H1 (cell line): ENCODE results near the gene KRT37. TPM values are rescaled to one million over a fixed set of nuclear protein-coding genes. Genes with fewer than 3 reads are reported as not detected.

Source experiments
- CTCF ChIA-PET: fragments of 300-600 bp; sonication (Branson Sonifier 250); formaldehyde crosslinking; loops from one replicate; lab custom pipeline; 2021; ENCODE audit not compliant: partially characterized antibody; lab: Charles Lee
- POLR2A ChIA-PET: fragments of 300-600 bp; sonication (Branson Sonifier 250); formaldehyde crosslinking; loops from one replicate; lab custom pipeline; 2021; ENCODE audit warnings: inconsistent platforms; ENCODE audit not compliant: partially characterized antibody; lab: Charles Lee
- DNase-seq, 2 experiments: peaks; one replicate each; pipeline versions ENCODE4 v3.0.0 to v3.0.0-alpha.2; 2010 to 2022; ENCODE audit warnings: low spot score in 2 of 2, low read depth in 1 of 2, mixed read lengths in 1 of 2
- FAIRE-seq: peaks from 2 replicates; lab custom pipeline; 2011; peaks lifted over from hg19 to GRCh38; lab: Jason Lieb, UNC
- H2AFZ ChIP-seq: 2 replicates; pipeline ENCODE4 v1.8.1; 2012; ENCODE audit warnings: low read length, inconsistent platforms
- H2AK5ac ChIP-seq: 2 replicates; pipeline ENCODE4 v1.6.1; 2013; ENCODE audit warnings: low read depth, low read length
- H2BK120ac ChIP-seq: replicated peaks from 2 replicates; pipeline ENCODE3; 2013; ENCODE audit warnings: low read depth, low read length, inconsistent platforms
- H2BK12ac ChIP-seq: 2 replicates; pipeline ENCODE4 v1.6.1; 2013; ENCODE audit warnings: low read depth, low read length
- H2BK15ac ChIP-seq: 2 replicates; pipeline ENCODE4 v1.6.1; 2013; ENCODE audit warnings: low read length
- H2BK20ac ChIP-seq: 2 replicates; pipeline ENCODE4 v1.6.1; 2013; ENCODE audit warnings: low read length
- H2BK5ac ChIP-seq: 2 replicates; pipeline ENCODE4 v1.6.1; 2013; ENCODE audit warnings: low read depth, low read length
- H3K14ac ChIP-seq: 2 replicates; pipeline ENCODE4 v1.6.1; 2013; ENCODE audit warnings: inconsistent platforms; ENCODE audit not compliant: insufficient read length
- H3K18ac ChIP-seq: 2 replicates; pipeline ENCODE4 v1.6.1; 2013; ENCODE audit warnings: low read length; ENCODE audit errors: extremely low read depth
- H3K23ac ChIP-seq: 2 replicates; pipeline ENCODE4 v1.6.1; 2013; ENCODE audit warnings: inconsistent platforms; ENCODE audit not compliant: insufficient read length
- H3K23me2 ChIP-seq: 2 replicates; pipeline ENCODE4 v1.6.1; 2013; ENCODE audit warnings: low read depth, low read length
- H3K27ac ChIP-seq: 2 replicates; pipeline ENCODE4 v1.6.1; 2011; ENCODE audit warnings: low read depth, low read length, inconsistent platforms
- H3K27me3 ChIP-seq, 4 experiments: replicated peaks in 1 of 4; 1 replicate in 1 of 4; 2 replicates in 3 of 4; pipeline versions ENCODE4 v1.6.1 to v1.8.1; 2011 to 2013; ENCODE audit warnings: low read length in 3 of 4, mild to moderate bottlenecking in 3 of 4, inconsistent platforms in 2 of 4, mixed read lengths in 2 of 4, moderate library complexity in 1 of 4; ENCODE audit not compliant: control insufficient read depth in 3 of 4, insufficient read depth in 3 of 4; ENCODE audit errors: extremely low read depth in 1 of 4
- H3K36me3 ChIP-seq, 4 experiments: 2 replicates each; pipeline versions ENCODE4 v1.6.1 to v1.8.1; 2011 to 2013; ENCODE audit warnings: mild to moderate bottlenecking in 4 of 4, low read length in 3 of 4, moderate library complexity in 2 of 4, control low read depth in 1 of 4, inconsistent platforms in 1 of 4; ENCODE audit not compliant: insufficient read depth in 4 of 4, control insufficient read depth in 2 of 4
- H3K4ac ChIP-seq: replicated peaks from 2 replicates; pipeline ENCODE3; 2013; ENCODE audit warnings: low read length, low read depth, mixed read lengths, inconsistent platforms; ENCODE audit not compliant: insufficient read length
- H3K4me1 ChIP-seq, 4 experiments: replicated peaks in 1 of 4; 1 replicate in 1 of 4; 2 replicates in 3 of 4; pipeline versions ENCODE4 v1.6.1 to v1.8.1; 2011 to 2013; ENCODE audit warnings: low read length in 3 of 4, inconsistent platforms in 2 of 4, mixed read lengths in 1 of 4; ENCODE audit not compliant: insufficient read depth in 4 of 4, control insufficient read depth in 3 of 4
- H3K4me2 ChIP-seq, 2 experiments: 2 replicates each; pipeline versions ENCODE4 v1.6.1 to v1.8.1; 2011 to 2013; ENCODE audit warnings: low read depth in 2 of 2, low read length in 2 of 2, control low read depth in 1 of 2, inconsistent platforms in 1 of 2, mild to moderate bottlenecking in 1 of 2; ENCODE audit not compliant: insufficient read depth in 1 of 2
- H3K4me3 ChIP-seq, 4 experiments: fragments of 200-600, 300-600 bp in 1 of 4; sonication (generic), shearing (Covaris generic), sonication (Bioruptor Twin) in 1 of 4; 2 replicates each; pipeline versions ENCODE4 v1.5.1 to v1.8.1; 2011 to 2016; ENCODE audit warnings: low read length in 4 of 4, low read depth in 3 of 4, control low read depth in 2 of 4, inconsistent platforms in 2 of 4, mild to moderate bottlenecking in 2 of 4, mixed read lengths in 1 of 4, moderate library complexity in 1 of 4; ENCODE audit not compliant: insufficient read depth in 2 of 4; ENCODE audit errors: extremely low read depth in 1 of 4
- H3K56ac ChIP-seq: replicated peaks from 2 replicates; pipeline ENCODE3; 2013; ENCODE audit warnings: low read depth, mild to moderate bottlenecking, mixed read lengths, low read length, inconsistent platforms; ENCODE audit not compliant: insufficient read length
- H3K79me1 ChIP-seq: 2 replicates; pipeline ENCODE4 v1.6.1; 2013; ENCODE audit warnings: low read depth, low read length, control low read depth
- H3K79me2 ChIP-seq, 2 experiments: 2 replicates each; pipeline versions ENCODE4 v1.6.1 to v1.8.1; 2012 to 2013; ENCODE audit warnings: low read length in 2 of 2, mild to moderate bottlenecking in 2 of 2, inconsistent platforms in 1 of 2; ENCODE audit not compliant: insufficient read depth in 2 of 2, control insufficient read depth in 1 of 2
- H3K9ac ChIP-seq, 4 experiments: replicated peaks in 1 of 4; 1 replicate in 1 of 4; 2 replicates in 3 of 4; pipeline versions ENCODE4 v1.6.1 to v1.8.1; 2011 to 2013; ENCODE audit warnings: low read depth in 3 of 4, low read length in 3 of 4, control low read depth in 2 of 4, mild to moderate bottlenecking in 2 of 4, moderate library complexity in 2 of 4, inconsistent platforms in 1 of 4; ENCODE audit errors: extremely low read depth in 1 of 4
- H3K9me3 ChIP-seq, 2 experiments: 2 replicates each; pipeline versions ENCODE4 v1.6.1 to v1.8.1; 2012 to 2013; ENCODE audit warnings: mild to moderate bottlenecking in 2 of 2, moderate library complexity in 2 of 2, control low read depth in 1 of 2, inconsistent platforms in 1 of 2, low read depth in 1 of 2, low read length in 1 of 2, mixed read lengths in 1 of 2; ENCODE audit not compliant: insufficient read depth in 2 of 2
- H4K20me1 ChIP-seq, 2 experiments: replicated peaks in 1 of 2; 2 replicates each; pipeline versions ENCODE3 to v1.8.1; 2011 to 2013; ENCODE audit warnings: inconsistent platforms in 2 of 2, low read length in 2 of 2, mild to moderate bottlenecking in 1 of 2; ENCODE audit not compliant: insufficient read depth in 2 of 2, control insufficient read depth in 1 of 2
- H4K5ac ChIP-seq: 2 replicates; pipeline ENCODE4 v1.6.1; 2013; ENCODE audit warnings: low read length, low read depth, mixed read lengths, inconsistent platforms; ENCODE audit not compliant: insufficient read length
- H4K8ac ChIP-seq: 2 replicates; pipeline ENCODE4 v1.8.0; 2013; ENCODE audit warnings: mild to moderate bottlenecking, moderate library complexity, low read length, inconsistent platforms; ENCODE audit not compliant: insufficient read depth; ENCODE audit errors: extremely low read depth
- H4K91ac ChIP-seq: replicated peaks from 2 replicates; pipeline ENCODE3; 2013; ENCODE audit warnings: low read length, mixed read lengths, inconsistent platforms; ENCODE audit not compliant: insufficient read length
- ATF2 ChIP-seq: IDR thresholded peaks from 2 replicates; pipeline ENCODE4 v1.6.1; 2012; ENCODE audit warnings: low read length, inconsistent platforms
- BACH1 ChIP-seq: IDR thresholded peaks from 2 replicates; pipeline ENCODE4 v1.6.1; 2012; ENCODE audit warnings: low read length, improper control_type of control experiment
- BRCA1 ChIP-seq: IDR thresholded peaks from 2 replicates; pipeline ENCODE4 v1.6.1; 2012; ENCODE audit warnings: low read depth, low read length, improper control_type of control experiment
- CEBPB ChIP-seq: IDR thresholded peaks from 2 replicates; pipeline ENCODE4 v1.6.1; 2012; ENCODE audit warnings: low read depth, low read length
- CREB1 ChIP-seq: IDR thresholded peaks from 2 replicates; pipeline ENCODE4 v1.6.1; 2012; ENCODE audit warnings: inconsistent platforms
- FOSL1 ChIP-seq: IDR thresholded peaks from 2 replicates; pipeline ENCODE4 v1.6.1; 2011; ENCODE audit warnings: mild to moderate bottlenecking, low read depth, low read length, moderate library complexity; ENCODE audit not compliant: insufficient read depth
- HDAC2 ChIP-seq, 2 experiments: fragments of 300-600 bp in 1 of 2; sonication (generic) in 1 of 2; IDR thresholded peaks; 2 replicates each; pipeline ENCODE4 v1.6.1; 2011 to 2012; ENCODE audit warnings: low read depth in 2 of 2, low read length in 2 of 2, mild to moderate bottlenecking in 2 of 2, moderate library complexity in 2 of 2, borderline replicate concordance in 1 of 2, inconsistent platforms in 1 of 2
- HDAC6 ChIP-seq: IDR thresholded peaks from one replicate; pipeline ENCODE4 v1.7.1; 2012; ENCODE audit warnings: low read depth, mild to moderate bottlenecking, inconsistent platforms, low read length, moderate library complexity
- POLR2A ChIP-seq, 2 experiments: IDR thresholded peaks; 1 replicate in 1 of 2; 2 replicates in 1 of 2; pipeline ENCODE4 v1.6.1; 2011; ENCODE audit warnings: low read depth in 2 of 2, low read length in 2 of 2, mild to moderate bottlenecking in 2 of 2; ENCODE audit errors: control extremely low read depth in 1 of 2
- RFX5 ChIP-seq: IDR thresholded peaks from 2 replicates; pipeline ENCODE4 v1.6.1; 2011; ENCODE audit warnings: low read depth, low read length, improper control_type of control experiment, borderline replicate concordance
- SP4 ChIP-seq: IDR thresholded peaks from 2 replicates; pipeline ENCODE4 v1.6.1; 2012; ENCODE audit warnings: low read length, inconsistent platforms
- SRF ChIP-seq: IDR thresholded peaks from 2 replicates; pipeline ENCODE4 v1.6.1; 2011; ENCODE audit warnings: mild to moderate bottlenecking, low read depth, low read length, moderate library complexity
- TBP ChIP-seq: IDR thresholded peaks from 2 replicates; pipeline ENCODE4 v1.6.1; 2011; ENCODE audit warnings: low read depth, low read length, improper control_type of control experiment
- YY1 ChIP-seq: IDR thresholded peaks from 2 replicates; pipeline ENCODE4 v1.6.1; 2011; ENCODE audit warnings: low read depth, mild to moderate bottlenecking, low read length
- WGBS, 2 experiments: shearing (Covaris generic) in 1 of 2; methylation state at CpG; one replicate each; pipeline versions ENCODE4 v1.1.6 to v1.1.7; 2013 to 2015; ENCODE audit warnings: low lambda C conversion rate in 2 of 2, mixed read lengths in 2 of 2, inconsistent platforms in 1 of 2, low coverage in 1 of 2, missing lambda C conversion rate in 1 of 2; ENCODE audit not compliant: insufficient replicate concordance in 2 of 2, insufficient coverage in 1 of 2, insufficient read length in 1 of 2; ENCODE audit errors: extremely low coverage in 1 of 2, missing lambda C conversion rate in 1 of 2; 5-methylcytosine and 5-hydroxymethylcytosine counted together
- polyA plus RNA-seq, 7 experiments: library from polyadenylated mRNA; depleted of rRNA in 3 of 7; stranded (reverse) in 5 of 7; unstranded in 2 of 7; fragments of >200 nt in 5 of 7; fragments of 200-250 nt in 2 of 7; gene quantifications; 1 replicate in 5 of 7; 2 replicates in 1 of 7; 4 replicates in 1 of 7; pipeline versions ENCODE4 v1.2.1 to v1.2.3, GENCODE V29; 2011 to 2013; ENCODE audit warnings: missing spikeins in 2 of 7, mixed read lengths in 2 of 7
- total RNA-seq: library from RNA; stranded (reverse); fragmentation: NEBNext Ultra II Directional; extraction: Animal tissue kit (Norgen Biotek cat#: 25700); gene quantifications from 2 replicates; pipeline ENCODE4 v1.2.1, GENCODE V29; 2021

KRT37 gene
- total and polyA plus RNA-seq, 2 of the 8 experiments (the other 6 are each of a cell fraction or from before 2014, with no cell fraction given), result not detected

GRCh38 chr17:41444186-41444585, 19.8 kb upstream of the KRT37 start:
- no peak overlapping the region for H3K4me2 ChIP-seq
- H3K14ac ChIP-seq, result no peak overlapping the region
- no peak overlapping the region for H3K27ac ChIP-seq
- H2BK12ac ChIP-seq, result no peak overlapping the region
- H2AK5ac ChIP-seq, result no peak overlapping the region
- FAIRE-seq (no peak), DNase-seq (no peak)
- 75% methylated on average over 1 of the region's 1 CpG; no CpG with 5 or more reads in 1 of the 2 experiments for WGBS, 2 experiments
- H3K56ac ChIP-seq, result no peak overlapping the region
- no peaks in the 10 kb centered on the region; a peak in 1 of 7 replicates for H3K4me1 ChIP-seq
- H3K79me2 ChIP-seq, result no peaks in the 10 kb centered on the region
- H3K4me3 ChIP-seq, result no peak overlapping the region
- no peaks in the 10 kb centered on the region for H3K23me2 ChIP-seq
- no peak overlapping the region for H4K8ac ChIP-seq
- H2BK20ac ChIP-seq, result no peak overlapping the region
- H3K4ac ChIP-seq, result no peak overlapping the region
- POLR2A ChIA-PET, result no interaction called here
- no peak overlapping the region for H2AFZ ChIP-seq
- H2BK120ac ChIP-seq, result no peak overlapping the region
- CTCF ChIA-PET, result interaction anchor here (0.8 to 2.9 kb wide), 5 partner anchors 11 to 105 kb away, joined by 4 to 14 read pairs (median 4); no protein-coding TSS in a partner anchor
- H3K18ac ChIP-seq, result no peak overlapping the region
- H4K91ac ChIP-seq, result no peak overlapping the region
- H3K23ac ChIP-seq, result no peak overlapping the region
- no peaks in the 10 kb centered on the region for H3K79me1 ChIP-seq
- no peak overlapping the region for H2BK15ac ChIP-seq
- no peak overlapping the region for H2BK5ac ChIP-seq
- H4K5ac ChIP-seq, result no peak overlapping the region
- H3K36me3 ChIP-seq, result no peaks in the 10 kb centered on the region
- H3K9ac ChIP-seq, result no peak overlapping the region; a peak in 1 of 7 replicates
- H4K20me1 ChIP-seq, result no peaks in the 10 kb centered on the region
- no peaks in the 10 kb centered on the region; a peak in 1 of 4 replicates for H3K9me3 ChIP-seq
- no peaks in the 10 kb centered on the region; a peak in 1 of 7 replicates for H3K27me3 ChIP-seq
- TF ChIP-seq BRCA1 (no peak), HDAC6 (no peak), ATF2 (no peak), RFX5 (no peak), SP4 (no peak), TBP (no peak), YY1 (no peak), SRF (no peak), BACH1 (no peak), HDAC2 (IDR thresholded peaks at IDR 0.05; ENCODE audit: borderline replicate concordance in 1 of 2, low read depth in 2 of 2, low read length in 2 of 2) (no peak), POLR2A (IDR thresholded peaks at IDR 0.05; ENCODE audit: control extremely low read depth in 1 of 2, low read depth in 2 of 2, low read length in 2 of 2) (no peak), CEBPB (no peak), CREB1 (no peak), FOSL1 (no peak)
